Keratinocyte (primary cell): ENCODE results near the gene OR2A7.
"Not testable (repeated sequence)": the region's sequence is repeated elsewhere in the genome, so short reads cannot be mapped to it uniquely, and the experiment has no call there.

Experiments
- CTCF ChIP-seq, 3 experiments: IDR thresholded peaks in 1 of 3; conservative IDR thresholded peaks in 1 of 3; optimal IDR thresholded peaks in 1 of 3; 2 replicates in 2 of 3; 3 replicates in 1 of 3; pipeline versions ENCODE3 to v1.5.1; 2011; ENCODE audit warnings: low read length in 3 of 3, mild to moderate bottlenecking in 3 of 3, moderate library complexity in 2 of 3, control low read depth in 1 of 3, inconsistent platforms in 1 of 3; ENCODE audit not compliant: insufficient read depth in 2 of 3; ENCODE audit errors: extremely low read depth in 1 of 3
- EZH2 ChIP-seq: IDR thresholded peaks from one replicate; pipeline ENCODE4 v1.6.1; 2012; ENCODE audit warnings: inconsistent platforms, mild to moderate bottlenecking, low read length, moderate library complexity

GRCh38 chr7:144259067-144259466, 5.5 kb downstream of the OR2A7 start:
- not testable (repeated sequence) for TF ChIP-seq EZH2; CTCF (optimal IDR thresholded peaks at IDR 0.05 in 1 of 3, IDR thresholded peaks at IDR 0.05 in 1 of 3, conservative IDR thresholded peaks at IDR 0.05 in 1 of 3; ENCODE audit: extremely low read depth in 1 of 3, insufficient read depth in 2 of 3, low read length in 3 of 3)
